Measurements from ENCODE around the gene LENG1.
A peak's percentile ranks its signal among the peaks of the same experiment; 100 is the strongest.

LENG1 gene

DNA sequence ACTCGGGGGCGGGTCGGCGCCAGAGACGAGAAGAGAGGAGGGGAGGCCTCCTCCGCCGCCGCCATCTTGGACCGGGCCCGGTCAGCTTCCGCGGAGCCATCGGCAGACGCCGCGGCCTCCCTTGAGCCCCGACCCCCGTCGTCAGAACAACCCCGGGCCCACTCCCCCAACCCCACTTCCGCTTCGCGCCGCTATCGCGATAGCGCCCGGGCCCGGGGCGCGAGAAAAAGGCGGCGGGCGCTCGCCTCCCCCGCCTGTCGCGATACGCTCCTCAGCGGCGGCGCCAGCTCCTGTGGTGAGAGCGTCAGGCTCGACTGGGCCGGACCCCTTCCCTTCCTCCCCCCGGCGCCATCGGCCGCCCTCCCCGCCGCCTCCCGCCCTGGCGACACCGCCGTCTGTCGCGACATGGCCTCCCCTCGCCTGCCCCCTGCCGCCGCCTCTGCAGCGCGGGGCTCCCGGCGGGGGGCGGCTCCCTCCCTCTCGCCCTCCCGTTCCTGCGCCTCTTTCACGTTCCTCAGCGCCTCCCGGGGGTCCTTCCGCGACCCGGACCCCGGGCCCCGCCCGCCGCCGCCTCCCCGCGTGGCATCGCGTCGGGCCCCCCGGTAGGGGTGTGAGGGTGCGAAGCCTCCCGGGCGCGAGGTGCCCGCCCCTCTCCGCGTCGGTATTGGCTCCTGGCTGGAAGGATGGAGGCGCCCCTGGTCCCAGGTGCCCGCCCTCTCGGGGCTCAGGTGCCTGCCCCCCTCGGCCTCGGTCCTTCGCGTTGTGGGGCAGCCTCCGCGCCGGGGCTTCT lies 21.6 kb downstream of the LENG1 start, which contains the start of gene CNOT3:
Gene CNOT3, plus strand, starts transcription at position 64 of the 790 bp plus-strand sequence. CDS start 5,217 bp downstream, outside the sequence.
- no peak for DNase-seq

DNA sequence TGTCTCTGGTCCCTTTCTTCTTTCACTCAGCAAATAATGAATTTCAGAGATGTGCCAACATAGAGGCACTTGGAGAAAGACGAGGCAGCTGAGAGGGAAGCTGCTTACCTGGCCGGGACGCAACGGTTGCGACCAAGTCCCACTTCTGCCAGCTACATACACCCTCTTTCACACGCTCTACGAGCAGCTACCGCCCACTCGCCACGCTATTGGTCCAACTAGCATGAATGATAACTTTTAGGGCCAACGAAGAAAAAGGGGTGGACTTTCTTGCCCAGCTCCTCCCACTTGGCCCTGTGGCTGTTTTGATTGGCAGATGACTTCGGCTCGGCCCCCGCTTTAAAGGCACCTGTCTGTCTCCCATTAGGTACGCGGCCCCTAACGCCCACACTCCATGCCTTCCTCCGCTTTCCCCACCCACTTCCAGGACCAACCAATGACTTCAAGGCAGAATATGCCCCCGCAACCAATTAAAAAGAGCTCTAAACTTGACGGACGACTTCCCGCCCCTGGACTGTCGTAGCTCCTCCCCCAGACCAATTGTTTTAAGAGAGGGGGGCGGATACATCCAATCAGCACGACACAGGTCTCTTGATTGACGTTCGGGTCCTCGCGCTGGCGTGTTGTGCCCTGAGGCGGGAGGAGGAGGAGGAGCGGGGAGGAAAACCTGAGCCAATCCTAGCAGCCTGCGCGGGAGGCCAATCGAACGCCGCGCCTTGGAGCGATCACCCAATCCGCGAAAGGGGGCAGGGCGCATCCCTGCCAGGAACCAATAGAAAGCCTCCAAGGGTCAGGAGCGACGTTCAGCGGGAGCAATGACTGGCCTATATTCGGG lies 22.4 kb downstream of the LENG1 start:
- DNase-seq, result peak; percentile 100

DNA sequence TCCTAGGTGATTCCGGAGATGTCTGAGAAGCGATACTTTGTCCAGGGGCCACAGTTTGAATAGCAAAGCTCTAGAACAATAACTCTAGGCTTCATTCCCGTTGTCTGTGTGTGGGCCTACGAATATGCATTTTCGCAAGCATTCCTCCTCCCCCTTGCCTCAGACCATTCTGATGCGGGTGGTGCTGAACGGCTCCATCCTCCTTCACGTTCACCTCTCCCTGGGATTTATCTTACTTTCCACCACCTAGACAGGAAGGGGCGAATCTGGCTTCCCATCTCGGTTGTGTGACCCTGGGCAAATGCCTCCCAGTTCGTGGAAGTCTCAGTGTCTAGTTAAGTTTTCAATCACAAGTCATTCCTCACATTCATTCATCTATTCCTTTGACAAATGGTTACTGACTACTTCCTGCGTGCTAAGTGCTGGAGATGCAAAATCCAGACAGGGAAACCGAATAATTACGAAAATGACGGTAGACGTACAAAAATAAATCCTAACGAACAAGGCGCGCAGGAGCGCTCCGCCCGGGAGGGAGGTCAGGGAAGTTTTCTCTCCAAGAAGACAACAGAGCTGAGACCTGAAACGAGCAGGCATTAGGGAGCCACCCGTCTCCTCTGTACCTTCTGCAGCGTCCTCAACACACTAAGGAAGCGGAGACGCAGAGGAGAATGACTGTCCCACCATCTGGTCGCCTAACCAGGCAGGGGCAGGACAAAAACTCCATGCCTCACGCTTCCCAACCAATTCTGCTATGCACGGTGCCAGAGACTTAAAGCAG lies 23.2 kb downstream of the LENG1 start:
- DNase-seq, result no peak

DNA sequence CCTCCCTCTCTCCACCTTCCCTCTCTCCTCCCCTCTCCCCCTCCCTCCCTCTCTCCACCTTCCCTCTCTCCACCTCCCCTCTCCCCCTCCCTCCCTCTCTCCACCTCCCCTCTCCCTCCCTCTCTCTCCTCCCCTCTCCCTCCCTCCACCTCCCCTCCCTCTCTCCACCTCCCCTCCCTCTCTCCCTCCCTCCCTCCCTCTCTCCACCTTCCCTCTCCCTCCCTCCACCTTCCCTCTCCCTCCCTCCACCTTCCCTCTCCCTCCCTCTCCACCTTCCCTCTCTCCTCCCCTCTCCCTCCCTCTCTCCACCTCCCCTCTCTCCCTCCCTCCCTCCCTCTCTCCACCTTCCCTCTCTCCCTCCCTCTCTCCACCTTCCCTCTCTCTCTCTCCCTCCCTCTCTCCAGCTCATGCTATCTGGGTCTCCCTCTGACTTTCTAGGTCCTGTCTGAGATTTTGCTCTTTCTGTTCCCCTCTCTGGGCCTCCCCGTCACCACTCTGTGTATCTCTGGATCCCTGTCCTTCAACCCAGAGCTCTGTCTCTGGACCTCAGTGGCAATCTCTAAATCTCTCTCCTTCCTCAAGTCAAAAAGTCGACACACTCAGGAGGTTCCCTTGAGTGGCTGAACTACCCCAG lies 25.4 kb downstream of the LENG1 start:
- no peak for DNase-seq

DNA sequence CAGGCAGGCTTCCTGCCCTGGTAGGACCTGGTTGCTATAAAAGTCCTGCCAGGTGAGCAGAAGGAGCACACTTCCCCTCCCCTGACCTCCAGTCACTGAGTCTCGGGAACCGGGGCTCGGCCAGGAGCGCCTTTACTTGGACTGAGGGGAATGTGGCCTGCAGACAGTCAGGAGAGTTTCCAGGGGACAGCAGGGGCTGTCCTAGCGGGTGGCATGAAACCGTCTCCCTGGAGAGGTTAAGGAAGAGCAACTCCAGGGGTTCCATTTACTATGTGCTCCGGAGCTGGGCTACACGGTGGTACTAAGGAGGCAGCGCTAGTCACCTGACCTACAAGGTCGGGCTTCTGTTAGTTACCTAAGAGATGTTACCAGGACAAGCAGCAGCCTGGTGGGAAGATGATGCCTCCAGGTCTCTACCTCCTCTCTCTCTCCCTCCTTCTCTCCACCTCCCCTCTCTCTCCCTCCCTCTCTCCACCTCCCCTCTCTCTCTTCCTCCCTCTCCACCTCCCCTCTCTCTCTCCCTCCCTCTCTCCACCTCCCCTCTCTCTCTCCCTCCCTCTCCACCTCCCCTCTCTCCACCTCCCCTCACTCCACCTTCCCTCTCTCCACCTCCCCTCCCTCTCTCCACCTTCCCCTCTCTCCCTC lies 26.1 kb downstream of the LENG1 start:
- DNase-seq, result no peak

DNA sequence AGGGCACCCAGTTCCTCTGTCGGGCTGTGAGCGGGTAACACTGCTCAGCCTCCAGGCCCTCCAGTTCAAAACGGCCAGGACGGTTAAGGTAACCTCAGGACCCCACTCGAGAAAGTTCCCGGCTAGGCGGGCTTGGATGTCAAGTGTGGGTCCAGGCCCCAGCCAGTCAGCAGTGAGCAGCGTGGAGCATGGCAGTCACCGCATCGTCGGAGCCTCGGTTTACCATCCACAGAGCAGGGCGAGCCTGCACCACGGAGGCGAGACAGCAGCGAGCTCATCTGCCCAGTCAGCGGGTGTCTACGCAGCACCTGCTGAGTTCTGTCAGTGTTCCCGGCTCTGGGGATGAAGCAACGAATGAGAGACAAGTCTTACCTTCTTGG lies 29.9 kb downstream of the LENG1 start:
- no peak for DNase-seq

DNA sequence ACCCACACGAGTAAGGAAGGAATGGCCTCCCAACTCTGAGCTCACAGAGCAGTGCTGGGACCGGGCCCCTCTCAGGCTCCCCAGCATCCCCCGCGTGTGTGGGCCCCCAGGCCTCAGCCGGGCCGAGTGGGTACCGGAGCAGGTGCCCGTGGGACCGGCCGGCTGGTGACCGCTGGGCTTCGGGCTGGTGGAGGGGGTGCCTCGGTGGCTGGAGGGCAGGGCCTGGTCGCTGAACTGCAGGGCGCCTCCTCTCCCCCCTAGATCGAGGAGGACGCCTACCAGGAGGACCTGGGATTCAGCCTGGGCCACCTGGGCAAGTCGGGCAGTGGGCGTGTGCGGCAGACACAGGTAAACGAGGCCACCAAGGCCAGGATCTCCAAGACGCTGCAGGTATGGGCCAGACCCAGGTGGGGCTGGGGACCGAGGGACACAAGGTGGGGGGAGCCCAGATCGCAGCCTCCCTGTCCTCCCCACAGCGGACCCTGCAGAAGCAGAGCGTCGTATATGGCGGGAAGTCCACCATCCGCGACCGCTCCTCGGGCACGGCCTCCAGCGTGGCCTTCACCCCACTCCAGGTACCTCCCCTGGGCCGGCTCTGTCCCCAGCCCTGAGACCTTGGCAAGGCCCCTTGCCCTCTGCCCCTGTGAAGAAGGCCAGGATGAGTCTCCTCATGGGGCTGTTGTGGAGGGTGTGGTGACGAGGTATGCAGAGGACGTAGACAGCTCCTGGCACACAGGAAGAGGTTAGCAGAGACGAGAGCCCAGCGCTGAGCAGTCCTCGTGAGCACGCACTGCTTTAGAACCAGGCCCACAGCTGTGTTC lies 30.5 kb downstream of the LENG1 start:
- DNase-seq, result no peak

DNA sequence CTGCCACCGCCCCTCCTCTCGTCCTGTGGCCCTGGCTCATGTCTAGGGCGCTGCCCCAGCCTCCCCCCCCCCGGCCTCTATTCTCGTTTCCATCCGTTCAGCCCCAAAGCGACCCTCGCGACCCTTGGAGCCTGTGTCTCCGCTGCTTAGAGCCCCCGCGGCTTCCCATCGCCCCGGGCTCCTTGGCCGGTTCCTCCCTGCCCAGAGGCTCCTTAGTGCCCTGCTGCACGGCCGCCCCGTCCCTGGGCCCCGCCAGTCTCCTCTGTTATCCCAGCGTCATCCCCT lies 31.1 kb downstream of the LENG1 start:
- DNase-seq, result no peak

DNA sequence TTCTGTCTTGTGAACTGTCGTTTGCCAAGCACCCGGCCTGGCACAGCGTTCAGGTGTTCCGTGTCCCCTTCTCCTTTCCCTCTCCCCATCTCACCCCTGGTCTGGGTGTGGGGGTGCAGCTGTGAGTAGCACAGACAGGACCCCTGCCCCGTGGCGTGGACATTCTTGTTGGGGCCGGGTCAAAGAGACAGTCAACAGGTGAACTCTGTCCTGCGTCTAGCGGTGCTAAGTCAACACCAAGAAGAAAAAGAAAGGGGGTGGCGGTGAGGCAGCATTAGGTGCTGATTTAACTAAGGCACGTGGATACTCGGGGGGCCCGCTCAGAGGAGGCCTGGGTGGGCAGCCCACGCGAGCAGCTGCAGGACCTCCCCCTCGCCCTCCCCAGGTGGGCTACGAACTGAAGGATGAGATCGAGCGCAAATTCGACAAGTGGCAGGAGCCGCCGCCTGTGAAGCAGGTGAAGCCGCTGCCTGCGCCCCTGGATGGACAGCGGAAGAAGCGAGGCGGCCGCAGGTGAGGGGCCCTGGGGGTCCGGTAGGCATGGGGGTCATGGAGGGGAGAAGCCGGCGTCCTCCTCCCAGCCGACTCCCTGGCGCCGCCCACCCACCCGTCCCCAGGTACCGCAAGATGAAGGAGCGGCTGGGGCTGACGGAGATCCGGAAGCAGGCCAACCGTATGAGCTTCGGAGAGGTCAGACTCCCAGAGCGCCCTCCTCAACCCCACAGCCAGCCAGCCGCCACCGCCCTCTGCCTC lies 31.7 kb downstream of the LENG1 start:
- no peak for DNase-seq

DNA sequence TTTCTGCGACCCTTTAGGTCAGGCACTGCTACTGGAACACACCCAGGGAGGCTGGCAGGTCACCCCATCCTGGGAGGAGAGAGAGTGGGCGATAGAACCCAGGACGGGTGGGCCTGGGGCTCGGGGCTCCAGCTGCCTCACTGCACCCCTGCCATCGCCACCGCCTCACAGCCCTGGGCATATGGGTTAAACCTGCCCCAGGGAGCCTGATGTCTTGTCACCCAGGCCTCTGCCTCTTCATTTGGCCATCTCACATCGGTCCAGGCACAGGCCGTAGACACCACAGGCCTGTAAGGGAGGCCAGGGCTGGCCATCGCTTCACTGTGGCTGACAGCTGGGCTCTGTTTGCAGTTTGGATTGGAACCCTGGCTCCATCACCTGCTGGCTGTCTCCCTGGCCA lies 33.8 kb downstream of the LENG1 start:
- DNase-seq, result no peak

DNA sequence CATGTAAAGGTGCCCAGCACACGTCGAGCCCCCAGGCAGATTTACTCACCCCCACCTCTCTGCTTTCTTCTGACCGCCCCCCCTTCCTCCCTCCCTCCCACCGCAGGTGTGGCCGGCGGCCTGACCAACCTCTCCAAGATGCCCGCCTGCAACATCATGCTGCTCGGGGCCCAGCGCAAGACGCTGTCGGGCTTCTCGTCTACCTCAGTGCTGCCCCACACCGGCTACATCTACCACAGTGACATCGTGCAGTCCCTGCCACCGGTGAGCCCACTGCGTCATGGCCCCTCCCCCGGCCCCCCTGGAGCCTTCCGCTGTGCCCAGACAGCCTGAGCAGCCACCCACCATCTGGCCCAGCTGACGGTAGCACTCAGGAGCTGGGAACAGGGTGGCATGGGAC lies 35.1 kb downstream of the LENG1 start:
- DNase-seq, result no peak

DNA sequence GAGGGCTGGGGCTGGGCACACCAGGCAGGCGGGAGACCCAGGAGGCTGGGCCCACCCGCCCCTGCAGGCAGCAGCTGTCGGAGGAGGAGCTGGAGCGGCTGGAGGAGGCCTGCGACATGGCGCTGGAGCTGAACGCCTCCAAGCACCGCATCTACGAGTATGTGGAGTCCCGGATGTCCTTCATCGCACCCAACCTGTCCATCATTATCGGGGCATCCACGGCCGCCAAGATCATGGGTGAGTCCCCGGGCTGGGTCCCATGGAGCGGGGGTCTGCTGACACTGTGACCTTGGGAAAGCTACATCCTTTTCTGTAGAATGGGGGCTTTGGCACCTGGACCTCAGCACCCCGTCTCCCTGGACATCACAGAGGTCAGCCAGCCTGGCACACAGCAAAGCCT lies 35.8 kb downstream of the LENG1 start:
- no peak for DNase-seq

DNA sequence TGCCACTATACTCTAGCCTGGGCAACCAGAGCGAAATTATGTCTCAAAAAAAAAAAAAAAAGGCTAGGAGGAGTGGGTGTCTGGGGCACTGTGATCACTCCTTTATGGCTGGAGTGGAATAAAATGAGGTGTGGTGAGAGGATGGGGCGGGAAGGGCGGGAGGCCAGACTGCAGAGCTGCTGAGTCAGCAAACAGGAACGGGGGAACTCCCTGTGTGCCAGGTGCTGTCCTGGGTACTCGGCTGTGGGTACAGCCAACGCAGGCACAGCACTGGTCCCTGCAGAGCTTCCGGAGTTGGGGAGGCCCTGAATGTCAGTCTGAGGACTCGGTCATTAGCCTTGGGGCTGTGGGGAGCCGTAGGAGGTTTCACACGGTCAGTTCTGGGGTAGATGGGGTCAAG lies 38.3 kb downstream of the LENG1 start:
- no peak for DNase-seq

DNA sequence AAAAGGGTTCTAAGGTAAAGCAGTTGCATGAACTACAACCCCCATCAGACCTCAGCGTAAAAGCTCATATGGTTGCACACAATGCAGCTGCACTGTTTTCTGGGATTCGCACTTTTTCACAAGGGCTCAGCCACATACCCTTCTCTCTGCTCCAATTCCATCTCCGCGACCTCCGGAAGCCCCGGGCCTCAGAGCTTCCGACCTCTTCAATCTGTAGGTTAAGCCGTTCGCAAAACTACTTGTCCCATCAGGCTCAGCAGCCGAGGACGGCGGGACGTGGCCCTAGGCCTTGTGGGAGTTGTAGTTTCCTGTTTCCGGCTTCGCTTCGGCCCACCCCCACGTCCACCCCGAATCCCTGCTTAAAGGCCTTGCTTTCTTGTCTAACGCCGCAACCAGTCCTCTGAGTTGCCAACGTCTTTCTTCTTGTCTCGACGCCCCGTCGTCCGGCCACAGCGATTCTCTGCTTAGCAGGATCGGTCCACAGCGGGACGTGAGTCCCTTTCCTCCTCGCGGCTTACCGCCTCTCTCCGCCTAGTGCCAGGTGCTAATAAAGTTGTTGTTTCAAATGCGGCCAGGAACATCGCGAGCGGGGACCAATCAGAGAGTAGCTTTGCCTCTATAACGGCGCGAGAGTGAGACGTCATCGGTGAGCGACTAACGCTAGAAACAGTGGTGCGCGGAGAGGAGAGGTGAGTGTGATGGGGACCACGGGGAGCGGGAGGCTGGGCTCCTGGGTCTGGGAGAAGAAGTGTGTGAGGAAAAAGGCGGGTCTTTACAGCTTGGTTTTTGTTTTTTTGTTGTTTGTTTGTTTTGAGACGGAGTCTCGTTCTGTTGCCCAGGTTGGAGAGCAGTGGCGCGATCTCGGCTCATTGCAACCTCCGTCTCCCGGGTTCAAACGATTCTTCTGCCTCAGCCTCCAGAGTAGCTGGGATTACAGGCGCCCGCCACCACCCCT lies 44.1 kb downstream of the LENG1 start, which contains the start of the genes PRPF31 and TFPT:
Gene PRPF31, plus strand, starts transcription at position 646 of the 955 bp plus-strand sequence. CDS start 2,525 bp downstream, outside the sequence.
Gene TFPT, minus strand, starts transcription at position 549 of the 955 bp plus-strand sequence. Its CDS starts 388 bp downstream, at position 161.
- peak; percentile 97 for DNase-seq

DNA sequence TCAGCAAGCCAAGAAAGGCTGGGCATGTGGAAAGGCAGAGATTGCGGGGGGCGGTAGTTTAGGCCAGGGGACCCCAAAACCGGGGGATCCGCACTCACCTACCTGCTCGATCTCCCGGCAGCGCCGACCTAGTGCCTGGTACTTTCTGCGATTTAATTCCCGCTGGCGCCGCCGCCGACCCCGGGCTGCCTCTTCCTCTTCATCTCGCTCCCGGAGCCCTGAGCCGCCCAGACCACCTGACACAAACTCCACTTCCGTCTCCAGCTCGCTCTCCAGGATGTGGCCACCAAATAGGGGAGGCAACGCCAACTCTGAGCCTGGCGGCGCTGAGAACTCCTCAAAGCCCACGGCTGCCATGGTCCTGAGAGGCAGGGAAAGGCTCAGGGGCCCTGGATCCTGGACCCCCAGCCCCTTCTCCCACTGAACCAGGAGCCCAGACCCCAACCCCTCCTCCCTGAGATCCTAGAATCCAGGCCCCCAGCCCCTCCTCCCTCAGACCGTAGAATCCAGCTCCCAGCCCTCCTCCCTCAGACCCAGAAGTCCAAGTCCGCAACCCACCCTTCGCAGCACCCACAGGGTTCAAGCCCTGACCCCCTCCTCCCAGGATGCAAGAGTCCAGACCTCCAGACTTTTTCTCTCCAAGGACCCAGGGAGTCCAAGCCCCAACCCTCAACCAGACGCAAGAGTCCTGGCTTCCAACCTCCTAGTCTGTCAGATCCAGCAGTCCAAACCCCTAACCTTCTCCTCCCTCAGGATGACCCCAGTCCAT lies 45.0 kb downstream of the LENG1 start:
- no peak for DNase-seq

DNA sequence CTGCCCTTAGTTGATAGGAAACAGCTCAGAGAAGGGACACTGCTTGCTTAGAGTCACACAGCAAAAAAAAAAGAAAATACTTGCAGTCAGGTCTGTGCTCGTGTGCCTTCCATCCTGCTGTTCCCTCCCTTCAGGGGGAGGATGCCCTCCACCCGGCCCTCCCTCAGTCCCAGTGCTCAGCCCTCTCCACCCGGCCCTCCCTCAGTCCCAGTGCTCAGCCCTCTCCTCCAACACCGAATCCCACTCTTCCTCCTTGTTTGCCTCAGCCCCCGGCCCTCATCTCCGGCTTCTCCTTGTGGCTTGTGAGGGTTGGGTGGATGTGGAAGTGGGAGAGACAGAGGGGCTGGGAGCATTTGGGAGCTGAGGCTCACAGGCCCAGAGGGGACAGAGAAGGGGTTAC lies 49.9 kb downstream of the LENG1 start:
- DNase-seq, result no peak

DNA sequence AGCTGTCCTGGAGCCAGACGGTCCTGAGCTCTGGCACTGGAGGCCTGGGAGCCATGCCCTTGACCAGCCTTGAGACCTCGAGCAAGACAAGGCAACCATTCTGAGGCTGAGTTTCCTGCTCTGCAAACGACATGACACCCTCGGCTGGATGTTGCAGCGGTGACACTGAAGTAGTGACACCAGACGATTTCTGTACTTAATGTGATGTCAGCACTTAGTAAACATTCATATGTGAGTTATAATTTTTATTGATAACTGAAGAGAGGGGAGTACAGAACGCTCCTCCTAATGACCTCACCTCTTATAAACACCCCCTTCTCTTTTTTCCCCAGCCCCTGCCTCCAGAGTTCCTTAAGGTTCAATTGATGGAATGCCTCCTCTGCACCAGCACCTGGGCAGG lies 51.0 kb downstream of the LENG1 start:
- no peak for DNase-seq

DNA sequence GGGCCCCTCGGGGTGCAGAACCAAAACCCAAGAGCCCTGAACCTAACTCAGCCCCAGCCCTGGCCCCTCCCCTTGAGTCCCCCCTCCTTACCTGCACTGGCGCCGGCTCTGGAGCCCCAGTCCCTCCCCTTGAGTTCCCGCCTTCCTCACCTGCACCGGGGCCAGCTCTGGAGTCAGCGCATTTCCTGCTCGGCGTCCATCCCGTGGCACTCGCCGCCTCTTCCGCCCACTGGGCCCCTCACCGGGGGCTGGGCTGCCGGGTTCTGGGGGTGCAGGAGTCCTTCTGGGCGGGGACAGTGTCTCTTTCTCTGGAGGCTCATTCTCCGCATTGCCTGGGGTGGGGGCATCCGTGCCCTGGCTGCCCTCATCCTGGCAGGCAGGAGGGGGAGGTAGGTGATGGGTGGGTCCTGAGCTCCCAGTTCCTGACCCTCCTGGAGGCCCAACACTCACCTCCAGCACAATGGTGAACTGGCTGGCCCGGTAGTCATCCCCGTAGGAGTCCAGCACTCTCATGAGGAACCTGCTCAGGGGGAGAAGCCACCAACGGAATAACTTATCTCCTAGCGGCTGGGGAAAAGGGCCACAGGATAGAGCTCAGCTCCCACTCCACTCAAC lies 51.5 kb downstream of the LENG1 start:
- DNase-seq, result no peak

All from NCI-H446 treated with DMSO at 0.1 percent for 48 hours (cell line).